ENCODE measurements around the gene CHRNA9. TPM values are rescaled to one million over a fixed set of nuclear protein-coding genes. Genes with fewer than 3 reads are reported as not detected.

CHRNA9 gene
- total RNA-seq, 3 donors from 2014 or later (not counting 1 experiment from before 2014, with no cell fraction given) = not detected

DNA sequence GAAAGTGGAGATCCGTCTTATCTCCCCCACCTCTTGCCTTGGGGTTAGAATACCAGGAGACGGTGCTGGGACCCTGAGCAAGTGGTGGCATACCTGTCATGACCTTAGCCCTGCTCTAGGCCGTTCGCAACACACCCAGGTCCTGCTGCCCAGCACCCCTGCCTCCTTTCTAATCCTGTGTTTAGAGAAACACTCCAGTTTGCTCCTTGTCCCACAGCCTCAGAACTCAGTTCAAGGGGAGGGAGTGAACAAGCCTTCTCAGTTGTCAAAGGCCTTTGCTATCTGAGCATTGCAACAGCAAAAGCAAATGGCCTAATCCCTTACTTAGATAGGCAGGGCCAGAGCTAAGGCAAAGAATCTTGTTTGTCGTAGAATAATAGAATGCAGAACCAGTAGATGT is 67.9 kb downstream of the CHRNA9 start:
- no peak overlapping the region for H3K27ac ChIP-seq (ENCODE audit: low read length)
- DNase-seq (no peak), ATAC-seq (no peak)
- no peak overlapping the region for H3K4me3 ChIP-seq (ENCODE audit: low read length)
- H3K9me3 ChIP-seq (ENCODE audit: control insufficient read depth, insufficient read depth, low read length) = peaks cover 5% of the 10 kb centered on the region
- intact Hi-C loops (cut with micrococcal nuclease) = no loop called here
- no peaks in the 10 kb centered on the region for H3K4me1 Mint-ChIP-seq
- peaks cover 3 to 8% of the 10 kb centered on the region in 2 donors for H3K27me3 Mint-ChIP-seq (ENCODE audit: low read depth in 2 of 2)
- no peaks in the 10 kb centered on the region for H3K27me3 ChIP-seq (ENCODE audit: control insufficient read depth, insufficient read depth, low read length)
- WGBS (ENCODE audit: insufficient coverage) = 94% methylated on average over 5 of the region's 5 CpGs
- H3K9me3 Mint-ChIP-seq = peaks cover 0 to 2% of the 10 kb centered on the region in 2 donors
- no peak overlapping the region for H3K4me3 Mint-ChIP-seq
- no peak overlapping the region for H3K27ac Mint-ChIP-seq
- TF ChIP-seq, protein P1, sequence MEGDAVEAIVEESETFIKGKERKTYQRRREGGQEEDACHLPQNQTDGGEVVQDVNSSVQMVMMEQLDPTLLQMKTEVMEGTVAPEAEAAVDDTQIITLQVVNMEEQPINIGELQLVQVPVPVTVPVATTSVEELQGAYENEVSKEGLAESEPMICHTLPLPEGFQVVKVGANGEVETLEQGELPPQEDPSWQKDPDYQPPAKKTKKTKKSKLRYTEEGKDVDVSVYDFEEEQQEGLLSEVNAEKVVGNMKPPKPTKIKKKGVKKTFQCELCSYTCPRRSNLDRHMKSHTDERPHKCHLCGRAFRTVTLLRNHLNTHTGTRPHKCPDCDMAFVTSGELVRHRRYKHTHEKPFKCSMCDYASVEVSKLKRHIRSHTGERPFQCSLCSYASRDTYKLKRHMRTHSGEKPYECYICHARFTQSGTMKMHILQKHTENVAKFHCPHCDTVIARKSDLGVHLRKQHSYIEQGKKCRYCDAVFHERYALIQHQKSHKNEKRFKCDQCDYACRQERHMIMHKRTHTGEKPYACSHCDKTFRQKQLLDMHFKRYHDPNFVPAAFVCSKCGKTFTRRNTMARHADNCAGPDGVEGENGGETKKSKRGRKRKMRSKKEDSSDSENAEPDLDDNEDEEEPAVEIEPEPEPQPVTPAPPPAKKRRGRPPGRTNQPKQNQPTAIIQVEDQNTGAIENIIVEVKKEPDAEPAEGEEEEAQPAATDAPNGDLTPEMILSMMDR (IDR thresholded peaks at IDR 0.05) = no peak
- H3K36me3 ChIP-seq (ENCODE audit: control insufficient read depth, insufficient read depth, low read length) = no peaks in the 10 kb centered on the region
- no peaks in the 10 kb centered on the region for H3K4me1 ChIP-seq (ENCODE audit: control insufficient read depth, insufficient read depth, low read length)
- no peaks in the 10 kb centered on the region for H3K36me3 Mint-ChIP-seq

Other genes with a start within 250 kb of the CHRNA9 start
- gene RHOH, start 138.3 kb upstream of the CHRNA9 start, total RNA-seq = 100 to 1,000 TPM; 195 to 233 (median 195) TPM